GDM1 (cell line): ENCODE measurements around the gene DNAH14.
"Not testable (repeated sequence)": the region's sequence is repeated elsewhere in the genome, so short reads cannot be mapped to it uniquely, and the experiment has no call there.

Experiments
- DNase-seq: peaks from one replicate; lab custom pipeline; 2025; lab: John Stamatoyannopoulos, UW

The DNAH14 gene

GRCh38 chr1:225257081-225257480, 327.6 kb downstream of the DNAH14 start:
- DNase-seq: no peak

GRCh38 chr1:225258811-225259210, 329.3 kb downstream of the DNAH14 start:
- DNase-seq: no peak

GRCh38 chr1:225259542-225259941, 330.1 kb downstream of the DNAH14 start:
- DNase-seq: no peak

GRCh38 chr1:225260319-225260718, 330.8 kb downstream of the DNAH14 start:
- DNase-seq: no peak

- DNase-seq: no peak
Observed at GRCh38 chr1:225277445-225277844, 348.0 kb downstream of the DNAH14 start.

- DNase-seq: no peak
Observed at GRCh38 chr1:225280563-225280962, 351.1 kb downstream of the DNAH14 start.

GRCh38 chr1:225290244-225290643, 360.8 kb downstream of the DNAH14 start:
- DNase-seq: no peak

GRCh38 chr1:225299624-225300023, 370.1 kb downstream of the DNAH14 start:
- DNase-seq: no peak

- no peak for DNase-seq
Observed at GRCh38 chr1:225300381-225300780, 370.9 kb downstream of the DNAH14 start.

GRCh38 chr1:225304996-225305395, 375.5 kb downstream of the DNAH14 start:
- DNase-seq: no peak

GRCh38 chr1:225310544-225310943, 381.1 kb downstream of the DNAH14 start:
- DNase-seq: not testable (repeated sequence)

- peak; percentile 22 for DNase-seq
Observed at GRCh38 chr1:225318706-225319575, 389.5 kb downstream of the DNAH14 start.

GRCh38 chr1:225319871-225320270, 390.4 kb downstream of the DNAH14 start:
- no peak for DNase-seq

- no peak for DNase-seq
Observed at GRCh38 chr1:225321784-225322183, 392.3 kb downstream of the DNAH14 start.

GRCh38 chr1:225329041-225329440, 399.6 kb downstream of the DNAH14 start:
- no peak for DNase-seq

- peak; percentile 12 for DNase-seq
Observed at GRCh38 chr1:225329996-225330395, 400.5 kb downstream of the DNAH14 start.

- DNase-seq: no peak
Observed at GRCh38 chr1:225332686-225333085, 403.2 kb downstream of the DNAH14 start.

- DNase-seq: not testable (repeated sequence)
Observed at GRCh38 chr1:225335098-225335778, 405.8 kb downstream of the DNAH14 start.

- DNase-seq: no peak
Observed at GRCh38 chr1:225338545-225338944, 409.1 kb downstream of the DNAH14 start.

GRCh38 chr1:225341642-225342041, 412.2 kb downstream of the DNAH14 start:
- DNase-seq: no peak

- DNase-seq: no peak
Observed at GRCh38 chr1:225342695-225343094, 413.2 kb downstream of the DNAH14 start.

GRCh38 chr1:225343618-225344017, 414.1 kb downstream of the DNAH14 start:
- DNase-seq: no peak

- DNase-seq: peak; percentile 50
Observed at GRCh38 chr1:225347123-225347683, 417.7 kb downstream of the DNAH14 start.
